ENCODE measurements around the gene DOCK4. TPM values are rescaled to one million over a fixed set of nuclear protein-coding genes. Genes with fewer than 3 reads are reported as not detected.

Gene DOCK4
- total RNA-seq, 1 experiment from 2014 or later, result 31.4 TPM

DNA sequence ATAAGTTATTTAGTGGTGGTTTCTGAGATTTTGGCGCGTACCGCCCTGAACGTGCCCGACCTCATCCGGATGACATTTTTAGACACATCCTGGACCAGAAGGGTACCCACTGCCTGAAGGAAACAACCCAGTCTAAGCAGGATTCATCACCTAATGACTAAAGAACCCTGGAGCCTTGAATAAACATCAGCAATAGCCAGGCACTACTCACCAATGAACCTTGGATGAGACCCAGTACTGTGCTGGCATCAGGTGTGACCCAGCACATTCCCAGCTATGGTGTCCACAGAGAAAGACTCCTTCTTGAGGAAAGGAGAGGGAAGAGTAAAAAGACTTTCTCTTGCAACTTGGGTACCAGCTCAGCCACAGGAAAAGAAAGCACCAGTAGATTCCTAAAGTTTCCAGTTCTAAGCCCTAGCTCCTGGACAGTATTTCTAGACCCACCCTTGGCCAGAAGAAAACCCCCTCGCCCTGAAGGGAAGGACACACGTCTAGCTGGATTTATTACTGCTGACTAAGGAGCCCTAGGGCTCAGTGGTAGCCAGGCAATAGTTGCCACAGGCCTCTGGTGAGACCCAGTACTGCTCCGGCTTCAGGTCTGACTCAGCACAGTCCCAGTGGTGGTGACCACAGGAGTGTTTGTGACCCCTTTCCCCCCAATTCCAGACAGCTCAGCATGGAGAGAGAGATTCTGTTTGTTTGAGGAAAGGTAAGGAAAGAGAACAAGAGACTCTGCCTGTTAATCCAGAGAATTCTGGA lies 32.8 kb upstream of the DOCK4 start:
- TF ChIP-seq, protein P1, sequence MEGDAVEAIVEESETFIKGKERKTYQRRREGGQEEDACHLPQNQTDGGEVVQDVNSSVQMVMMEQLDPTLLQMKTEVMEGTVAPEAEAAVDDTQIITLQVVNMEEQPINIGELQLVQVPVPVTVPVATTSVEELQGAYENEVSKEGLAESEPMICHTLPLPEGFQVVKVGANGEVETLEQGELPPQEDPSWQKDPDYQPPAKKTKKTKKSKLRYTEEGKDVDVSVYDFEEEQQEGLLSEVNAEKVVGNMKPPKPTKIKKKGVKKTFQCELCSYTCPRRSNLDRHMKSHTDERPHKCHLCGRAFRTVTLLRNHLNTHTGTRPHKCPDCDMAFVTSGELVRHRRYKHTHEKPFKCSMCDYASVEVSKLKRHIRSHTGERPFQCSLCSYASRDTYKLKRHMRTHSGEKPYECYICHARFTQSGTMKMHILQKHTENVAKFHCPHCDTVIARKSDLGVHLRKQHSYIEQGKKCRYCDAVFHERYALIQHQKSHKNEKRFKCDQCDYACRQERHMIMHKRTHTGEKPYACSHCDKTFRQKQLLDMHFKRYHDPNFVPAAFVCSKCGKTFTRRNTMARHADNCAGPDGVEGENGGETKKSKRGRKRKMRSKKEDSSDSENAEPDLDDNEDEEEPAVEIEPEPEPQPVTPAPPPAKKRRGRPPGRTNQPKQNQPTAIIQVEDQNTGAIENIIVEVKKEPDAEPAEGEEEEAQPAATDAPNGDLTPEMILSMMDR (IDR thresholded peaks at IDR 0.05; ENCODE audit: unreplicated experiment), result no peak
- intact Hi-C loops (cut with micrococcal nuclease), result no loop called here
- ChIA-PET CTCF (interaction anchor here (0.6 kb wide), 1 partner anchor 16 kb away, joined by 3 read pairs; no protein-coding TSS in a partner anchor), POLR2A (interaction anchor here (0.5 kb wide), 1 partner anchor 211 kb away, joined by 3 read pairs; no protein-coding TSS in a partner anchor)
- Mint-ChIP-seq H3K27ac (ENCODE audit: low read depth, unreplicated experiment) (no peak overlapping the region), H3K4me1 (ENCODE audit: insufficient read depth, unreplicated experiment) (peaks cover 16% of the 10 kb centered on the region), H3K27me3 (ENCODE audit: insufficient read depth, unreplicated experiment) (no peaks in the 10 kb centered on the region), H3K9me3 (ENCODE audit: unreplicated experiment) (peaks cover 7% of the 10 kb centered on the region), H3K4me3 (ENCODE audit: unreplicated experiment) (no peak overlapping the region), H3K36me3 (ENCODE audit: insufficient read depth, unreplicated experiment) (peaks cover 5% of the 10 kb centered on the region)
- peak; percentile 75 for DNase-seq (ENCODE audit: unreplicated experiment)
- no TSS peak for BruUV-seq (replicated peaks)

DNA sequence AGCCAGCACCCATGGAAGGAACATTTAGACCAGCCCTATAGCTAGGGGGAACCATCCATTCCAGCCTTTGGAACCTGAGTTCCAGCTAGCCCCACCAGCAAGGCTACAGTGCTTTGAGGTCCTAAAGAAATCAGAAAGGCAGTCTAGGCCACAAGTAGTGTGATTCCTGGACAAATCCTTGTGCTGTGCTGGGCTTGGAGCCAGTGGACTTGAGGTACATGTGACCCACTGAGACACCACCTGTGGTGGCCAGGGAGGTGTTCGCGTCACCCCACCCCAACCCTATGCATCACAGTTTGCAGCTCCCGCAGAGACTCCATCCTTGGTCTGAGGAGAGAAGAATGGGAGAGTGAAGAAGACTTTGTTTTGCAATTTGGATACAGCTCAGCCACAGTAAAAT lies 32.1 kb upstream of the DOCK4 start:
- Mint-ChIP-seq H3K36me3 (ENCODE audit: insufficient read depth, unreplicated experiment) (peaks cover 5% of the 10 kb centered on the region), H3K27ac (ENCODE audit: low read depth, unreplicated experiment) (no peak overlapping the region), H3K9me3 (ENCODE audit: unreplicated experiment) (peaks cover 7% of the 10 kb centered on the region), H3K4me1 (ENCODE audit: insufficient read depth, unreplicated experiment) (peaks cover 16% of the 10 kb centered on the region), H3K4me3 (ENCODE audit: unreplicated experiment) (no peak overlapping the region), H3K27me3 (ENCODE audit: insufficient read depth, unreplicated experiment) (no peaks in the 10 kb centered on the region)
- POLR2A ChIA-PET, result interaction anchor here (0.6 kb wide), 1 partner anchor 36 kb away, joined by 3 read pairs; no protein-coding TSS in a partner anchor
- peak; percentile 3 for DNase-seq (ENCODE audit: unreplicated experiment)
- BruUV-seq (replicated peaks), result no TSS peak
- intact Hi-C loops (cut with micrococcal nuclease), result no loop called here
- CTCF ChIA-PET, result no interaction called here
- TF ChIP-seq, protein P1 (IDR thresholded peaks at IDR 0.05; ENCODE audit: unreplicated experiment), result no peak

DNA sequence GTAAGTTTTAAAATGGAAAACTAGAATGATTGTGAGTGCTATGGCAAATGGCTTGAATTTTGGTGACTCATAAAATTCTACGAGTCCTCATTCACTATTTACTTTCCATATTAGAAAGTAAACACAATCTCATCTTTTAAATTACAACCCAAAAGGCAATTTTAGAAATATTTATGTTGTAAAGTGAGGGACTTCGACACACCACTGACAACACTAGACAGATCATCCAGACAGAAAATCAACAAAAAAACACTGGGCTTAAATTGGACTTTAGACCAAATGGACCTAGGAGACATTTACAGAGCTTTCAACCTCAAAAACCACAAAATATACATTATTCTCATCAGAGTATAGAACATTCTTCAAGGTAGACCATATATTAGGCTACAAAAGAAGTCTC lies 30.4 kb upstream of the DOCK4 start:
- Mint-ChIP-seq H3K4me1 (ENCODE audit: insufficient read depth, unreplicated experiment) (peaks cover 16% of the 10 kb centered on the region), H3K27ac (ENCODE audit: low read depth, unreplicated experiment) (no peak overlapping the region), H3K36me3 (ENCODE audit: insufficient read depth, unreplicated experiment) (peaks cover 5% of the 10 kb centered on the region), H3K27me3 (ENCODE audit: insufficient read depth, unreplicated experiment) (no peaks in the 10 kb centered on the region), H3K9me3 (ENCODE audit: unreplicated experiment) (peaks cover 7% of the 10 kb centered on the region), H3K4me3 (ENCODE audit: unreplicated experiment) (no peak overlapping the region)
- TF ChIP-seq, protein P1 (IDR thresholded peaks at IDR 0.05; ENCODE audit: unreplicated experiment), result no peak
- DNase-seq (ENCODE audit: unreplicated experiment), result no peak
- POLR2A ChIA-PET, result interaction anchor here (1.2 kb wide), 2 partner anchors 9 to 32 kb away, joined by 3 read pairs; no protein-coding TSS in a partner anchor
- CTCF ChIA-PET, result interaction anchor here (1.1 kb wide), 1 partner anchor 30 kb away, joined by 3 read pairs; the partner anchor contains the start of gene ZNF277
- no TSS peak for BruUV-seq (replicated peaks)
- intact Hi-C loops (cut with micrococcal nuclease), result no loop called here

DNA sequence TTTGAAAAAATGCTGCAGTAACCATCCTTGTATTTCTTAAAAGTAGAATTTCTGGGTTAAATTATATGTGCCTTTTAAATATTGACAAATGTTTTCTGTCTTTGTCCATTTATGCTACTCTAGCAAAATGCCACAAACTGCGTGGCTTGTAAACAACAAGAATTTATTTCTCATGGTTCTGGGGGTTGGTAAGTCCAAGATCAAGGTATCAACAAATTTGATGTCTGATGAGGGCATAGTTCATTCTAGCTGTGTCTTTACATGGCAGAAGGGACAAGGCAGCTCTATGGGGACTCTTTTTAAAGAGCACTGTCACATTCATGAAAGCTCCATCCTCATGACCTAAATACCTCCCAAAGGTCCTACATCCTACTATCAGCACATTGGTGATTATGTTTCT lies 27.9 kb upstream of the DOCK4 start:
- CTCF ChIA-PET, result interaction anchor here (0.6 kb wide), 1 partner anchor 150 kb away, joined by 3 read pairs; no protein-coding TSS in a partner anchor
- no peak overlapping the region for H3K27ac Mint-ChIP-seq (ENCODE audit: low read depth, unreplicated experiment)

More for the DNA sequence above, 27.9 kb upstream of the DOCK4 start:
- TF ChIP-seq, protein P1 (IDR thresholded peaks at IDR 0.05; ENCODE audit: unreplicated experiment), result no peak
- Mint-ChIP-seq H3K4me1 (ENCODE audit: insufficient read depth, unreplicated experiment) (peaks cover 16% of the 10 kb centered on the region), H3K27me3 (ENCODE audit: insufficient read depth, unreplicated experiment) (no peaks in the 10 kb centered on the region), H3K4me3 (ENCODE audit: unreplicated experiment) (no peak overlapping the region), H3K36me3 (ENCODE audit: insufficient read depth, unreplicated experiment) (peaks cover 5% of the 10 kb centered on the region), H3K9me3 (ENCODE audit: unreplicated experiment) (no peaks in the 10 kb centered on the region)
- intact Hi-C loops (cut with micrococcal nuclease), result no loop called here
- DNase-seq (ENCODE audit: unreplicated experiment), result no peak
- BruUV-seq (replicated peaks), result no TSS peak
- POLR2A ChIA-PET, result no interaction called here

All from MCF 10A (cell line).